ENCODE measurements around the gene GSDMA. TPM values are rescaled to one million over a fixed set of nuclear protein-coding genes. Genes with fewer than 3 reads are reported as not detected.

Gene GSDMA
- total and polyA plus RNA-seq, 8 donors, result 0.09 to 0.73 TPM; not detected in 6

DNA sequence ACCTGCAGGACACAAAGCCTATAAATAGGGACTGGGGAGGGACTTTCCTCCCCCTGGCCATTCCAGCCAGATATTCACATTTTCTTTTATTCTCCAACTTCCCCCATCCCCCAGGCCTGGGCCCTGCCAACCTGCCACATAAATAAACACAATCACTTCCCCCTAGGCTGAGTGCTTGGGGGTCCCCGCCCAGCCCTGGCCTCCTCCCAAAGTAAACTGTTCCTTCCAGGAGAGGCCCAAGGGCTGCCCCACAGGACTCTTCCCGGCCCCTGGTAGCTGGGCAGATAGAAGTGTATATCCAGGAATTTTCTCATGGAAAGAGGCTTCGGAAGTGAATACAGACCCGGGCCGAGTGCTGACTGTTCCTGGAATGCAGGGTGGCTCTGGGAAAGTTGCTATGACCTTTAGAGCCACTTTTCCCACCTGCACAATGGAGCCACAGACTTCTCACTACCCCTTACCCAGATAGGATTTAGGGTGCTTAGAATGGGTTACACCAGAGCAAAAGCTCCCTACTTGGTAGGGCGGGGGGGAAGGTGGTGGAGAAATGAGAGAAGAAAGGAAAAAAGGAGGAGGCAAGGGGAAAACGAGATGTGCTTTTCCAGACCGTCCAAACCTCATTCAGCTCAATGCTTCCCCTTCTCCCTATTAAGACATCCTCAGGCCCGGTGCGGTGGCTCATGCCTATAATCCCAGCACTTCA, 60.9 kb downstream of the GSDMA start:
- Histone ChIP-seq H3K4me1 (peaks cover 0 to 15% (median 7%) of the 10 kb centered on the region in 3 donors), H3K27ac (peak overlapping the region in 2 of 4 donors; percentile 11 to 41), H3K9me3 (no peaks in the 10 kb centered on the region), H3K4me3 (no peak overlapping the region), H3K27me3 (no peaks in the 10 kb centered on the region), H3K36me3 (peaks cover 0 to 42% (median 3%) of the 10 kb centered on the region in 3 donors)
- TF ChIP-seq, protein P1, sequence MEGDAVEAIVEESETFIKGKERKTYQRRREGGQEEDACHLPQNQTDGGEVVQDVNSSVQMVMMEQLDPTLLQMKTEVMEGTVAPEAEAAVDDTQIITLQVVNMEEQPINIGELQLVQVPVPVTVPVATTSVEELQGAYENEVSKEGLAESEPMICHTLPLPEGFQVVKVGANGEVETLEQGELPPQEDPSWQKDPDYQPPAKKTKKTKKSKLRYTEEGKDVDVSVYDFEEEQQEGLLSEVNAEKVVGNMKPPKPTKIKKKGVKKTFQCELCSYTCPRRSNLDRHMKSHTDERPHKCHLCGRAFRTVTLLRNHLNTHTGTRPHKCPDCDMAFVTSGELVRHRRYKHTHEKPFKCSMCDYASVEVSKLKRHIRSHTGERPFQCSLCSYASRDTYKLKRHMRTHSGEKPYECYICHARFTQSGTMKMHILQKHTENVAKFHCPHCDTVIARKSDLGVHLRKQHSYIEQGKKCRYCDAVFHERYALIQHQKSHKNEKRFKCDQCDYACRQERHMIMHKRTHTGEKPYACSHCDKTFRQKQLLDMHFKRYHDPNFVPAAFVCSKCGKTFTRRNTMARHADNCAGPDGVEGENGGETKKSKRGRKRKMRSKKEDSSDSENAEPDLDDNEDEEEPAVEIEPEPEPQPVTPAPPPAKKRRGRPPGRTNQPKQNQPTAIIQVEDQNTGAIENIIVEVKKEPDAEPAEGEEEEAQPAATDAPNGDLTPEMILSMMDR (IDR thresholded peaks at IDR 0.05), result no peak
- FAIRE-seq, result no peak
- 56 to 63% methylated on average over 10 of the region's 10 CpGs for WGBS, 2 donors
- ATAC-seq, result peak in 3 of 4 donors; percentile 53 to 78 (median 66)
- DNase-seq, result peak in 4 of 6 donors; percentile 46 to 70 (median 58)
- intact Hi-C loops (cut with DNase I), result loop anchor here in 1 of 3 donors (10.0 kb wide), 1 partner anchor 141 kb away; no protein-coding TSS in a partner anchor

DNA sequence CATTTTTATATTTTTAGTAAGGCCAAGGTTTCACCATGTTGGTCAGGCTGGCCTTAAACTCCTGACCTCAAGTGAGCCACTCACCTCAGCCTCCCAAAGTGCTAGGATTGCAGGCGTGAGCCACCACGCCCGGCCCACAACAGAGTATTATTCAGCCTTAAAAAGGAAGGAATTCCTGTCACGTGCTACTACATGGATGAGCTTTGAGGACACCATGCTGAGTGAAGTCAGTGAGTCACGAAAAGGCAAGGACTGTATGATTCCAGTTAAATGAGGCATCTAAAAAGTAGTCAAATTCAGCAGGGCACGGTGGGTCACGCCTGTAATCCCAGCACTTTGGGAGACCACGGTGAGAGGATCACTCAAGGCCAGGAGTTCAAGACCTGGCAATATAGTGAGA, 62.1 kb downstream of the GSDMA start:
- Histone ChIP-seq H3K36me3 (peaks cover 0 to 44% (median 9%) of the 10 kb centered on the region in 3 donors), H3K27ac (no peak overlapping the region), H3K27me3 (no peaks in the 10 kb centered on the region), H3K4me1 (peaks cover 0 to 15% (median 7%) of the 10 kb centered on the region in 3 donors), H3K9me3 (no peaks in the 10 kb centered on the region), H3K4me3 (no peak overlapping the region)
- 92 to 95% methylated on average over 8 of the region's 8 CpGs for WGBS, 2 donors
- TF ChIP-seq, protein P1 (IDR thresholded peaks at IDR 0.05), result no peak
- FAIRE-seq (no peak), DNase-seq (no peak), ATAC-seq (no peak)
- intact Hi-C loops (cut with DNase I), result loop anchor here in 1 of 3 donors (10.0 kb wide), 1 partner anchor 140 kb away; no protein-coding TSS in a partner anchor

DNA sequence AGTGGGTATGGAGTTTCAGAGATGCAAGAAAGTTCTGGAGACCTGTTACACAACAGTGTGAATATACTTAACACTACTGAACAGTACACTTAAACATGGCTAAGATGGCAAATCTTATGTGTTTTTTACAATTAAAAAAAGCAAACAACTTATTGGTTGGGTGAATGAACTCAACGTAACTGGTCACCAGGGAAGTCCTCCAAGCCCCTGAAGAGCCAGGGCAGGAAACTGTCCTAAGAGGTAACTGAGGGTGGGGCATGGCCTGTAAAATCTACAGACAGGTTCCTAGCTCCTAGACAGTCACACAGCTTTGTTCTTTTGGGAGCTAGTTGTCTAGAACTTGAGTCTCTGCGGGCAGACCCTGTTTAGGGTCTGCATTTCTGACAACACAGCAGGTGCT, 62.8 kb downstream of the GSDMA start:
- WGBS, 2 donors, result 91 to 93% methylated on average over 2 of the region's 2 CpGs
- H3K4me1 ChIP-seq, result peaks cover 0 to 15% (median 7%) of the 10 kb centered on the region in 3 donors
- no peak for ATAC-seq
- H3K36me3 ChIP-seq, result peaks cover 0 to 44% (median 9%) of the 10 kb centered on the region in 3 donors
- H3K9me3 ChIP-seq, result no peaks in the 10 kb centered on the region
- no peak for DNase-seq
- no peak for FAIRE-seq
- H3K4me3 ChIP-seq, result no peak overlapping the region
- H3K27me3 ChIP-seq, result no peaks in the 10 kb centered on the region
- TF ChIP-seq, protein P1 (IDR thresholded peaks at IDR 0.05), result no peak
- no peak overlapping the region for H3K27ac ChIP-seq
- intact Hi-C loops (cut with DNase I), result loop anchor here in 1 of 3 donors (10.0 kb wide), 1 partner anchor 139 kb away; no protein-coding TSS in a partner anchor

DNA sequence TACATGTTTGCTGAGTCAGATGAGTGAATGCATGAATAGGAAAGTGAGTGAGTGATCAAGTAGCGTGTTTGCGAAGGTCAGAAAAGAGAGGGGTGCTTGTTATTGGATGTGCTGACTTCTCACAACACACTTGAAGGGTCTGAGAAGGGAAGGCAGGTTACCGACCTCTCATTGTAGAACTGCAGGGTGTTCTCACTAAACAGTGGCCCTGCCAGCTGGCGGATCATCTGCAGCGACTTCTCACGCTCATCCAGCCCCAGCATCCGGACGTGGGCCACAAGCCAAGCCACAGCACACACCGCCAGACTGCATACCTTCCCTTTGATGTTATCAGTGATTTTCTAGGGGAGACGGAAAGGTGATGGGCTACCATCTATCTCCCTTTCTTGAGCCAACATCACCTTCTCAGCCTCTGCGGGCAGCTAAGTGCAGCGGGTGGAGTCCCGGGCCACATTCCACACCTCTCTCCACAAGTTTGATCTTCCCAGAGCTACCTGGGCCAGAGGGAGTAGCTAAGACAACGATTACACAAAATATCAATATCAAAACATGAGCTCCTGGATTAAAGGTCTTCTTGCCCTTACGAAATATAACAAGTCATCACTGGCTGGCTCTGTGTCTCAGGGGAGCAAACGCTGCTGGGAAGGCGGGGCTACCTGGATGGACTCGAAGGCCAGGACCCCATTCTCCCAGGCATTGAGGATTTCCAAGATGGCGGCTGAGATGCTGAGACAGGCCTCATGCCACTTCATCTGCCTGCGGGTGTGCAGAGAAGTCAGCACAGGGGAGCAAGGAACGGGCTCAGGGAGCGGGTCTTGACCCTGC, 63.4 kb downstream of the GSDMA start:
- Histone ChIP-seq H3K27me3 (no peaks in the 10 kb centered on the region), H3K4me3 (no peak overlapping the region), H3K36me3 (peaks cover 0 to 42% (median 9%) of the 10 kb centered on the region in 3 donors), H3K9me3 (no peaks in the 10 kb centered on the region), H3K27ac (no peak overlapping the region), H3K4me1 (peaks cover 0 to 17% (median 7%) of the 10 kb centered on the region in 3 donors)
- TF ChIP-seq, protein P1 (IDR thresholded peaks at IDR 0.05), result no peak
- 80% methylated on average over 22 of the region's 22 CpGs for WGBS, 2 donors
- no peak for DNase-seq
- intact Hi-C loops (cut with DNase I), result loop anchor here in 1 of 3 donors (10.0 kb wide), 1 partner anchor 139 kb away; no protein-coding TSS in a partner anchor
- no peak for ATAC-seq
- FAIRE-seq, result no peak

All from pancreas (tissue), 10 donors.